ENCODE data around the gene TUBB1.

TUBB1 gene

GRCh38 chr20:59017493-59018231, 1.6 kb upstream of the TUBB1 start:
- H3K4me2 ChIP-seq (ENCODE audit: low read length) = no peak overlapping the region
- no peaks in the 10 kb centered on the region for H3K27me3 ChIP-seq (ENCODE audit: insufficient read depth, low read length, poor library complexity)
- no peak overlapping the region for H2AK5ac ChIP-seq (ENCODE audit: low read length)
- H3K79me2 ChIP-seq (ENCODE audit: control insufficient read depth, insufficient read depth, low read length) = no peaks in the 10 kb centered on the region
- H3K23ac ChIP-seq (ENCODE audit: low read length) = no peak overlapping the region
- no peak overlapping the region for H3K27ac ChIP-seq (ENCODE audit: low read depth, low read length)
- H3K79me1 ChIP-seq (ENCODE audit: low read length) = no peaks in the 10 kb centered on the region
- no peak overlapping the region for H3K9ac ChIP-seq (ENCODE audit: low read length)
- no peak overlapping the region for H2BK15ac ChIP-seq (replicated peaks; ENCODE audit: low read depth)
- no peak overlapping the region for H3K4ac ChIP-seq (ENCODE audit: low read depth, low read length)
- no peak overlapping the region for H2BK5ac ChIP-seq (ENCODE audit: low read length)
- no CpG with 5 or more reads among the region's 16 CpGs for WGBS (ENCODE audit: extremely low coverage, insufficient coverage, low lambda C conversion rate)
- H3K56ac ChIP-seq (ENCODE audit: low read length) = no peak overlapping the region
- no peak overlapping the region for H2BK120ac ChIP-seq (ENCODE audit: low read depth, low read length)
- no peak for DNase-seq
- no peaks in the 10 kb centered on the region for H3K4me1 ChIP-seq (ENCODE audit: control insufficient read depth, low read depth, low read length)
- H4K5ac ChIP-seq (ENCODE audit: low read length) = no peak overlapping the region
- H3K18ac ChIP-seq (ENCODE audit: low read length) = no peak overlapping the region
- H3K36me3 ChIP-seq (ENCODE audit: control insufficient read depth, insufficient read depth, low read length) = no peaks in the 10 kb centered on the region
- no peak overlapping the region for H3K4me3 ChIP-seq (ENCODE audit: low read length)
- no peak overlapping the region for H4K8ac ChIP-seq (ENCODE audit: low read depth, low read length)

- Histone ChIP-seq H3K79me1 (ENCODE audit: low read length) (no peaks in the 10 kb centered on the region), H3K23ac (ENCODE audit: low read length) (no peak overlapping the region), H3K9ac (ENCODE audit: low read length) (no peak overlapping the region), H2BK120ac (ENCODE audit: low read depth, low read length) (no peak overlapping the region), H3K36me3 (ENCODE audit: control insufficient read depth, insufficient read depth, low read length) (no peaks in the 10 kb centered on the region), H3K4ac (ENCODE audit: low read depth, low read length) (no peak overlapping the region), H3K79me2 (ENCODE audit: control insufficient read depth, insufficient read depth, low read length) (no peaks in the 10 kb centered on the region), H3K56ac (ENCODE audit: low read length) (no peak overlapping the region), H2AK5ac (ENCODE audit: low read length) (no peak overlapping the region), H3K27me3 (ENCODE audit: insufficient read depth, low read length, poor library complexity) (no peaks in the 10 kb centered on the region), H3K4me3 (ENCODE audit: low read length) (no peak overlapping the region), H2BK15ac (replicated peaks; ENCODE audit: low read depth) (no peak overlapping the region), H3K4me2 (ENCODE audit: low read length) (no peak overlapping the region), H3K4me1 (ENCODE audit: control insufficient read depth, low read depth, low read length) (no peaks in the 10 kb centered on the region), H2BK5ac (ENCODE audit: low read length) (no peak overlapping the region), H3K18ac (ENCODE audit: low read length) (no peak overlapping the region), H4K5ac (ENCODE audit: low read length) (no peak overlapping the region), H3K27ac (ENCODE audit: low read depth, low read length) (no peak overlapping the region), H4K8ac (ENCODE audit: low read depth, low read length) (no peak overlapping the region)
- DNase-seq = no peak
- no CpG with 5 or more reads among the region's 10 CpGs for WGBS (ENCODE audit: extremely low coverage, insufficient coverage, low lambda C conversion rate)
Observed at GRCh38 chr20:59018817-59019216, 412 bp upstream of the TUBB1 start.

- Histone ChIP-seq H3K9ac (ENCODE audit: low read length) (no peak overlapping the region), H2BK15ac (replicated peaks; ENCODE audit: low read depth) (no peak overlapping the region), H3K18ac (ENCODE audit: low read length) (no peak overlapping the region), H3K36me3 (ENCODE audit: control insufficient read depth, insufficient read depth, low read length) (no peaks in the 10 kb centered on the region), H3K23ac (ENCODE audit: low read length) (no peak overlapping the region), H4K8ac (ENCODE audit: low read depth, low read length) (no peak overlapping the region), H2BK120ac (ENCODE audit: low read depth, low read length) (no peak overlapping the region), H3K4me2 (ENCODE audit: low read length) (no peak overlapping the region), H3K79me1 (ENCODE audit: low read length) (peaks cover 3% of the 10 kb centered on the region), H2AK5ac (ENCODE audit: low read length) (no peak overlapping the region), H3K79me2 (ENCODE audit: control insufficient read depth, insufficient read depth, low read length) (no peaks in the 10 kb centered on the region), H2BK5ac (ENCODE audit: low read length) (no peak overlapping the region), H4K5ac (ENCODE audit: low read length) (no peak overlapping the region), H3K27ac (ENCODE audit: low read depth, low read length) (no peak overlapping the region), H3K27me3 (ENCODE audit: insufficient read depth, low read length, poor library complexity) (no peaks in the 10 kb centered on the region), H3K56ac (ENCODE audit: low read length) (no peak overlapping the region), H3K4ac (ENCODE audit: low read depth, low read length) (no peak overlapping the region), H3K4me1 (ENCODE audit: control insufficient read depth, low read depth, low read length) (no peaks in the 10 kb centered on the region), H3K4me3 (ENCODE audit: low read length) (no peak overlapping the region)
- WGBS (ENCODE audit: extremely low coverage, insufficient coverage, low lambda C conversion rate) = no CpG with 5 or more reads among the region's 5 CpGs
- peak; percentile 30 for DNase-seq
Observed at GRCh38 chr20:59020938-59021551, 1.8 kb downstream of the TUBB1 start.

- Histone ChIP-seq H3K79me2 (ENCODE audit: control insufficient read depth, insufficient read depth, low read length) (peaks cover 2% of the 10 kb centered on the region), H4K5ac (ENCODE audit: low read length) (no peak overlapping the region), H3K18ac (ENCODE audit: low read length) (no peak overlapping the region), H3K9ac (ENCODE audit: low read length) (no peak overlapping the region), H3K4me3 (ENCODE audit: low read length) (no peak overlapping the region), H4K8ac (ENCODE audit: low read depth, low read length) (no peak overlapping the region), H2BK5ac (ENCODE audit: low read length) (no peak overlapping the region), H2BK120ac (ENCODE audit: low read depth, low read length) (no peak overlapping the region), H2AK5ac (ENCODE audit: low read length) (no peak overlapping the region), H3K27me3 (ENCODE audit: insufficient read depth, low read length, poor library complexity) (no peaks in the 10 kb centered on the region), H3K36me3 (ENCODE audit: control insufficient read depth, insufficient read depth, low read length) (no peaks in the 10 kb centered on the region), H3K4me2 (ENCODE audit: low read length) (no peak overlapping the region), H3K79me1 (ENCODE audit: low read length) (peaks cover 7% of the 10 kb centered on the region), H3K56ac (ENCODE audit: low read length) (no peak overlapping the region), H3K23ac (ENCODE audit: low read length) (no peak overlapping the region), H2BK15ac (replicated peaks; ENCODE audit: low read depth) (no peak overlapping the region), H3K4ac (ENCODE audit: low read depth, low read length) (no peak overlapping the region), H3K27ac (ENCODE audit: low read depth, low read length) (no peak overlapping the region), H3K4me1 (ENCODE audit: control insufficient read depth, low read depth, low read length) (no peaks in the 10 kb centered on the region)
- no CpG with 5 or more reads among the region's 15 CpGs for WGBS (ENCODE audit: extremely low coverage, insufficient coverage, low lambda C conversion rate)
- DNase-seq = no peak
Observed at GRCh38 chr20:59022754-59023153, 3.5 kb downstream of the TUBB1 start.

- Histone ChIP-seq H3K79me1 (ENCODE audit: low read length) (peaks cover 7% of the 10 kb centered on the region), H2AK5ac (ENCODE audit: low read length) (no peak overlapping the region), H2BK15ac (replicated peaks; ENCODE audit: low read depth) (no peak overlapping the region), H4K8ac (ENCODE audit: low read depth, low read length) (no peak overlapping the region), H3K36me3 (ENCODE audit: control insufficient read depth, insufficient read depth, low read length) (no peaks in the 10 kb centered on the region), H2BK5ac (ENCODE audit: low read length) (no peak overlapping the region), H3K27me3 (ENCODE audit: insufficient read depth, low read length, poor library complexity) (no peaks in the 10 kb centered on the region), H3K4ac (ENCODE audit: low read depth, low read length) (no peak overlapping the region), H3K18ac (ENCODE audit: low read length) (no peak overlapping the region), H3K4me2 (ENCODE audit: low read length) (no peak overlapping the region), H4K5ac (ENCODE audit: low read length) (no peak overlapping the region), H3K4me3 (ENCODE audit: low read length) (no peak overlapping the region), H3K23ac (ENCODE audit: low read length) (no peak overlapping the region), H3K27ac (ENCODE audit: low read depth, low read length) (no peak overlapping the region), H3K56ac (ENCODE audit: low read length) (no peak overlapping the region), H3K9ac (ENCODE audit: low read length) (no peak overlapping the region), H3K79me2 (ENCODE audit: control insufficient read depth, insufficient read depth, low read length) (peaks cover 2% of the 10 kb centered on the region), H3K4me1 (ENCODE audit: control insufficient read depth, low read depth, low read length) (no peaks in the 10 kb centered on the region), H2BK120ac (ENCODE audit: low read depth, low read length) (no peak overlapping the region)
- WGBS (ENCODE audit: extremely low coverage, insufficient coverage, low lambda C conversion rate) = no CpG with 5 or more reads among the region's 13 CpGs
- DNase-seq = no peak
Observed at GRCh38 chr20:59023616-59024015, 4.4 kb downstream of the TUBB1 start.
